Esophagus muscularis mucosa (tissue), 4 donors: Measurements from ENCODE around the gene IPP. TPM values are rescaled to one million over a fixed set of nuclear protein-coding genes. Genes with fewer than 3 reads are reported as not detected.

Experiments used
- DNase-seq: peaks from one replicate; pipeline ENCODE4 v3.0.0-alpha.2; 2017; ENCODE audit errors: extremely low spot score
- H3K27ac ChIP-seq, 4 donors: fragments of 200-600 bp; sonication (generic); replicated peaks in 1 of 4; 1 replicate in 3 of 4; 2 replicates in 1 of 4; pipeline ENCODE4 v1.5.1; 2016 to 2019; ENCODE audit warnings: mild to moderate bottlenecking in 1 of 4
- H3K27me3 ChIP-seq, 4 donors: fragments of 200-600 bp; sonication (generic); one replicate each; pipeline versions ENCODE4 v1.5.1 to v1.6.0; 2016 to 2019
- H3K36me3 ChIP-seq, 4 donors: fragments of 200-600 bp; sonication (generic); one replicate each; pipeline ENCODE4 v1.5.1; 2016 to 2019
- H3K4me1 ChIP-seq, 4 donors: fragments of 200-600 bp; sonication (generic); one replicate each; pipeline ENCODE4 v1.5.1; 2016 to 2019
- H3K4me3 ChIP-seq, 4 donors: fragments of 200-600 bp; sonication (generic); 1 replicate in 2 of 4; 2 replicates in 2 of 4; pipeline ENCODE4 v1.5.1; 2016 to 2019; ENCODE audit warnings: mild to moderate bottlenecking in 4 of 4, moderate library complexity in 1 of 4
- H3K9me3 ChIP-seq, 4 donors: fragments of 200-600 bp; sonication (generic); 1 replicate in 3 of 4; 2 replicates in 1 of 4; pipeline ENCODE4 v1.5.1; 2016 to 2019
- EP300 ChIP-seq: sonication (generic); formaldehyde crosslinking; IDR thresholded peaks from one replicate; pipeline ENCODE4 v1.6.1; 2017; ENCODE audit warnings: antibody characterized with exemption
- POLR2A ChIP-seq: fragments of 450-650 bp; IDR thresholded peaks from one replicate; pipeline ENCODE4 v1.6.1; 2017; ENCODE audit warnings: antibody characterized with exemption, moderate library complexity, mild to moderate bottlenecking, low read depth
- POLR2AphosphoS5 ChIP-seq, 2 donors: sonication (generic); formaldehyde crosslinking; IDR thresholded peaks; one replicate each; pipeline ENCODE4 v1.6.1; 2017; ENCODE audit warnings: antibody characterized with exemption in 2 of 2
- WGBS: methylation state at CpG from one replicate; pipeline ENCODE4 v1.1.5; 2018; 5-methylcytosine and 5-hydroxymethylcytosine counted together
- intact Hi-C: fragments of 100-400 bp; cut with DNase I; formaldehyde crosslinking; loops from one replicate; pipeline ENCODE4 v1.15.1; 2023
- total RNA-seq, 4 donors: library from RNA; depleted of rRNA; stranded (reverse); fragments of >200 nt; gene quantifications; one replicate each; pipeline versions ENCODE4 v1.1.0 to v1.2.1, GENCODE V29; 2016
- TF ChIP-seq, protein P1 (sequence below), 3 experiments: fragments of 200-600 bp in 2 of 3; fragments of 450-650 bp in 1 of 3; sonication (generic) in 2 of 3; IDR thresholded peaks; one replicate each; pipeline ENCODE4 v1.5.1; 2017 to 2019; ENCODE audit warnings: antibody characterized with exemption in 3 of 3, mild to moderate bottlenecking in 2 of 3, moderate library complexity in 1 of 3

The IPP gene
- 10 to 100 TPM in 2 of 4 donors, 1 to 10 TPM in 2; 6.0 to 14.1 (median 10.7) TPM for total RNA-seq

- WGBS = under 1% methylated on average over 36 of the region's 58 CpGs
- peak; percentile 98 for DNase-seq
- Histone ChIP-seq H3K4me3 (peak within 1 kb of the TSS; percentile 68 to 70 (median 68)), H3K4me1 (peaks cover 7 to 34% (median 29%) of the 10 kb centered on the region in 4 donors), H3K27me3 (no peaks in the 10 kb centered on the region), H3K27ac (peak within 1 kb of the TSS; percentile 89 to 97 (median 96)), H3K36me3 (peaks cover 0 to 7% (median 3%) of the 10 kb centered on the region in 4 donors), H3K9me3 (peaks cover 0 to 4% (median 0%) of the 10 kb centered on the region in 4 donors)
- TF ChIP-seq, protein P1, sequence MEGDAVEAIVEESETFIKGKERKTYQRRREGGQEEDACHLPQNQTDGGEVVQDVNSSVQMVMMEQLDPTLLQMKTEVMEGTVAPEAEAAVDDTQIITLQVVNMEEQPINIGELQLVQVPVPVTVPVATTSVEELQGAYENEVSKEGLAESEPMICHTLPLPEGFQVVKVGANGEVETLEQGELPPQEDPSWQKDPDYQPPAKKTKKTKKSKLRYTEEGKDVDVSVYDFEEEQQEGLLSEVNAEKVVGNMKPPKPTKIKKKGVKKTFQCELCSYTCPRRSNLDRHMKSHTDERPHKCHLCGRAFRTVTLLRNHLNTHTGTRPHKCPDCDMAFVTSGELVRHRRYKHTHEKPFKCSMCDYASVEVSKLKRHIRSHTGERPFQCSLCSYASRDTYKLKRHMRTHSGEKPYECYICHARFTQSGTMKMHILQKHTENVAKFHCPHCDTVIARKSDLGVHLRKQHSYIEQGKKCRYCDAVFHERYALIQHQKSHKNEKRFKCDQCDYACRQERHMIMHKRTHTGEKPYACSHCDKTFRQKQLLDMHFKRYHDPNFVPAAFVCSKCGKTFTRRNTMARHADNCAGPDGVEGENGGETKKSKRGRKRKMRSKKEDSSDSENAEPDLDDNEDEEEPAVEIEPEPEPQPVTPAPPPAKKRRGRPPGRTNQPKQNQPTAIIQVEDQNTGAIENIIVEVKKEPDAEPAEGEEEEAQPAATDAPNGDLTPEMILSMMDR (IDR thresholded peaks at IDR 0.05) = peak; percentile 22 to 44 (median 33)
- TF ChIP-seq POLR2AphosphoS5 (IDR thresholded peaks at IDR 0.05) = peak; percentile 96 to 99
- TF ChIP-seq POLR2A = peak; percentile 93
- TF ChIP-seq EP300 = no peak
- intact Hi-C loops = loop anchor here (2.0 to 10.0 kb wide), 2 partner anchors 54 to 114 kb away; no protein-coding TSS in a partner anchor
Measured at GRCh38 chr1:45750298-45751038, at the start of gene IPP. IPP (minus strand) TSS chr1:45750653; CDS start chr1:45746411, 4,242 bp downstream.

DNA sequence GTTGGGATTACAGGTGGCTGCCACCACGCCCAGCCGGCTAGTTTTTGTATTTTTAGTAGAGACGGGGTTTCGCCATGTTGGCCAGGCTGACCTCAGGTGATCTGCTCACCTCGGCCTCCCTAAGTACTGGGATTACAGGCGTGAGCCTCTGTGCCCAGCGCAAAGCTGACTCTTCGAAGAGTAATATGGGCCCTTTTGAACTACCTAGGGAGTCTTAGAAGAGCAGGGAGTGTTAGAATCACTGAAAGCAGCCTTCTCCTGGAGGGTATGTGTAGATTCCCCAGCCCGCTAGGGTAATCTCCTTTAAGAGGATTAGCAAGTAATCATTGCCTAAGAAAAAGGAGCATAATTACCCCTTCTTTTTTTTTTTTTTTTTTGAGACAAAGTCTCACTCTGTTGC is 46.5 kb upstream of the IPP start:
- intact Hi-C loops = no loop called here
- no peaks in the 10 kb centered on the region for H3K9me3 ChIP-seq
- peak; percentile 10 for DNase-seq
- no peak overlapping the region for H3K4me3 ChIP-seq
- no peak for TF ChIP-seq POLR2A
- TF ChIP-seq, protein P1 (IDR thresholded peaks at IDR 0.05) = no peak
- H3K36me3 ChIP-seq = no peaks in the 10 kb centered on the region
- no peak overlapping the region for H3K27ac ChIP-seq
- H3K4me1 ChIP-seq = peaks cover 0 to 2% (median under 1%) of the 10 kb centered on the region in 4 donors
- WGBS = 86% methylated on average over 9 of the region's 9 CpGs
- no peaks in the 10 kb centered on the region for H3K27me3 ChIP-seq

DNA sequence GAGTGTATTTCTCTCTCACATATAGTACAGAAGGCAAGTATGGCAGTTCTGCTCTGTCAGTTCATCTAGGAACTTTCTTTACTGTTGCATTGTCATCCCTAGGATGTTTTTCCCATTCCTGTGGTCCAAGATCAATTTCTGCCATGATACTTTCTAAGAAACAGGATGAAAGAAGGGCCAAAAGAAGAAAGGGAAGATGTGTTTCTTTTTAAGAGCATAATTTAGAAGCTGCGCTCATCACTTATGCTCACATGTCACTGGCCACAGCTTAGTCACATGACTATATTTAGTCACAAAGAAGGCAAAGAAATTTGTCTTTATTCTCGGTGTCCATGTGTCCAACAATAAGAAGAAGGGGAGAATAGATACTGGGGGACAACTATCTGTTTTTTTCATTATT is 45.9 kb upstream of the IPP start:
- H3K36me3 ChIP-seq = no peaks in the 10 kb centered on the region
- intact Hi-C loops = no loop called here
- 60% methylated on average over 2 of the region's 2 CpGs for WGBS
- no peak overlapping the region for H3K4me3 ChIP-seq
- H3K4me1 ChIP-seq = no peaks in the 10 kb centered on the region
- TF ChIP-seq POLR2A (no peak), POLR2AphosphoS5 (IDR thresholded peaks at IDR 0.05) (no peak), EP300 (no peak)
- TF ChIP-seq, protein P1 (IDR thresholded peaks at IDR 0.05) = no peak
- DNase-seq = peak; percentile 17
- H3K9me3 ChIP-seq = no peaks in the 10 kb centered on the region
- no peaks in the 10 kb centered on the region for H3K27me3 ChIP-seq
- no peak overlapping the region for H3K27ac ChIP-seq

- H3K9me3 ChIP-seq = no peaks in the 10 kb centered on the region
- H3K27me3 ChIP-seq = no peaks in the 10 kb centered on the region
- H3K36me3 ChIP-seq = no peaks in the 10 kb centered on the region
- H3K4me3 ChIP-seq = no peak overlapping the region
- TF ChIP-seq POLR2AphosphoS5 (IDR thresholded peaks at IDR 0.05) (no peak), POLR2A (no peak), EP300 (no peak)
- TF ChIP-seq, protein P1 (IDR thresholded peaks at IDR 0.05) = no peak
- H3K4me1 ChIP-seq = no peaks in the 10 kb centered on the region
- peak; percentile 24 for DNase-seq
- intact Hi-C loops = no loop called here
- H3K27ac ChIP-seq = no peak overlapping the region
- WGBS = 54% methylated on average over 6 of the region's 7 CpGs
Measured at GRCh38 chr1:45793942-45794604, 43.6 kb upstream of the IPP start.
